ENCODE data around the gene HSPA8.

DNA sequence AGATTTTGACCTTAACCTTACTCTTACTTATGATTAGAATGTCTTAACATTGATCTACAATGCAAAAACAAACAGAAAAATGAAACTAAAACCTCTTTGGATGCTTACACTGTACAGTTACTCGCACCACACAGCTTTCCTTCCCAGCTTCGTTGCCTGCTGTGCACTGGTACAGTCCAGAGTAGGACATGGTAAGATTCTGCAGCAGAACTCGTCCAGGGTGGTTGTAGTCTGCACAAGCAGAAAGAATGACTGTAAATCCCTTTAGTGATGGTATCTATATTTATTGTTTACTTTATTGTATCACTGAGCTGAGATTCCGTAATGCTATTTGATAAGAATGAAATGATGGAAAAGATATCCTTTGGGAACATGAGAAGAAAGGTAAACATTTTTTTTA lies 21.0 kb upstream of the HSPA8 start:
- TF ChIP-seq, protein P1, sequence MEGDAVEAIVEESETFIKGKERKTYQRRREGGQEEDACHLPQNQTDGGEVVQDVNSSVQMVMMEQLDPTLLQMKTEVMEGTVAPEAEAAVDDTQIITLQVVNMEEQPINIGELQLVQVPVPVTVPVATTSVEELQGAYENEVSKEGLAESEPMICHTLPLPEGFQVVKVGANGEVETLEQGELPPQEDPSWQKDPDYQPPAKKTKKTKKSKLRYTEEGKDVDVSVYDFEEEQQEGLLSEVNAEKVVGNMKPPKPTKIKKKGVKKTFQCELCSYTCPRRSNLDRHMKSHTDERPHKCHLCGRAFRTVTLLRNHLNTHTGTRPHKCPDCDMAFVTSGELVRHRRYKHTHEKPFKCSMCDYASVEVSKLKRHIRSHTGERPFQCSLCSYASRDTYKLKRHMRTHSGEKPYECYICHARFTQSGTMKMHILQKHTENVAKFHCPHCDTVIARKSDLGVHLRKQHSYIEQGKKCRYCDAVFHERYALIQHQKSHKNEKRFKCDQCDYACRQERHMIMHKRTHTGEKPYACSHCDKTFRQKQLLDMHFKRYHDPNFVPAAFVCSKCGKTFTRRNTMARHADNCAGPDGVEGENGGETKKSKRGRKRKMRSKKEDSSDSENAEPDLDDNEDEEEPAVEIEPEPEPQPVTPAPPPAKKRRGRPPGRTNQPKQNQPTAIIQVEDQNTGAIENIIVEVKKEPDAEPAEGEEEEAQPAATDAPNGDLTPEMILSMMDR (IDR thresholded peaks at IDR 0.05; ENCODE audit: low read depth, low read length, poor library complexity, severe bottlenecking), result no peak
- no peak for TF ChIP-seq EZH2phosphoT487 (IDR thresholded peaks at IDR 0.05; ENCODE audit: borderline replicate concordance, low read length)
